ENCODE measurements around the gene PCYT1A. TPM values are rescaled to one million over a fixed set of nuclear protein-coding genes. Genes with fewer than 3 reads are reported as not detected.
A peak's percentile ranks its signal among the peaks of the same experiment; 100 is the strongest.

PCYT1A gene
- total and polyA plus RNA-seq, 2 of the 13 experiments (the other 11 are each of a cell fraction or from before 2014, with no cell fraction given) = 26.4 to 45.3 TPM

- TF ChIP-seq GLMP (CRISPR knock-in tag; IDR thresholded peaks at IDR 0.05; ENCODE audit: borderline replicate concordance) = no peak
- no peak for TF ChIP-seq MLLT10 (CRISPR knock-in tag; IDR thresholded peaks at IDR 0.05)
- no peak for TF ChIP-seq SNAI1 (CRISPR knock-in tag; IDR thresholded peaks at IDR 0.05; ENCODE audit: borderline replicate concordance)
- no peak for TF ChIP-seq NFE2L1 (CRISPR knock-in tag; IDR thresholded peaks at IDR 0.05; ENCODE audit: borderline replicate concordance)
- TF ChIP-seq E2F2 (CRISPR knock-in tag; IDR thresholded peaks at IDR 0.05; ENCODE audit: borderline replicate concordance) = no peak
- no peak for TF ChIP-seq TMF1 (CRISPR knock-in tag; IDR thresholded peaks at IDR 0.05; ENCODE audit: low read depth)
- no peak for TF ChIP-seq ZNF136 (CRISPR knock-in tag; IDR thresholded peaks at IDR 0.05; ENCODE audit: low read depth)
- TF ChIP-seq CCAR2 (optimal IDR thresholded peaks at IDR 0.05; ENCODE audit: low read depth, low read length) = no peak
- TF ChIP-seq ZNF619 (CRISPR knock-in tag; IDR thresholded peaks at IDR 0.05) = no peak
- no peak for TF ChIP-seq CHCHD3 (CRISPR knock-in tag; IDR thresholded peaks at IDR 0.05)
- TF ChIP-seq PAXIP1 (CRISPR knock-in tag; conservative IDR thresholded peaks at IDR 0.05) = no peak
- TF ChIP-seq ARHGAP35 (CRISPR knock-in tag; IDR thresholded peaks at IDR 0.05; ENCODE audit: borderline replicate concordance) = no peak
- no peak for TF ChIP-seq HBP1 (CRISPR knock-in tag; IDR thresholded peaks at IDR 0.05; ENCODE audit: low read depth)
- no peak for TF ChIP-seq KLF11 (CRISPR knock-in tag; IDR thresholded peaks at IDR 0.05)
- TF ChIP-seq ZKSCAN5 (CRISPR knock-in tag; IDR thresholded peaks at IDR 0.05) = no peak
- TF ChIP-seq CHD4 (IDR thresholded peaks at IDR 0.05; ENCODE audit: borderline replicate concordance, low read length) = no peak
- TF ChIP-seq ZNF598 (CRISPR knock-in tag; IDR thresholded peaks at IDR 0.05; ENCODE audit: borderline replicate concordance) = no peak; the same call in 1 of the 2 replicates
- no peak for TF ChIP-seq HNRNPK (IDR thresholded peaks at IDR 0.05; ENCODE audit: low read depth, low read length, poor library complexity, severe bottlenecking)
- TF ChIP-seq ESRRA (CRISPR knock-in tag; IDR thresholded peaks at IDR 0.05; ENCODE audit: low read depth) = no peak
- peak; percentile 27; the same call in 1 of the 2 replicates for TF ChIP-seq TFDP2 (CRISPR knock-in tag; IDR thresholded peaks at IDR 0.05)
- TF ChIP-seq TGIF2 (CRISPR knock-in tag; IDR thresholded peaks at IDR 0.05) = no peak
Measured at GRCh38 chr3:196202516-196202970, 85.0 kb downstream of the PCYT1A start (continued).
